Measurements from ENCODE around the gene ALKBH5. TPM values are rescaled to one million over a fixed set of nuclear protein-coding genes. Genes with fewer than 3 reads are reported as not detected.

ALKBH5 gene
- polyA plus RNA-seq, 1 experiment, result 97.5 TPM

DNA sequence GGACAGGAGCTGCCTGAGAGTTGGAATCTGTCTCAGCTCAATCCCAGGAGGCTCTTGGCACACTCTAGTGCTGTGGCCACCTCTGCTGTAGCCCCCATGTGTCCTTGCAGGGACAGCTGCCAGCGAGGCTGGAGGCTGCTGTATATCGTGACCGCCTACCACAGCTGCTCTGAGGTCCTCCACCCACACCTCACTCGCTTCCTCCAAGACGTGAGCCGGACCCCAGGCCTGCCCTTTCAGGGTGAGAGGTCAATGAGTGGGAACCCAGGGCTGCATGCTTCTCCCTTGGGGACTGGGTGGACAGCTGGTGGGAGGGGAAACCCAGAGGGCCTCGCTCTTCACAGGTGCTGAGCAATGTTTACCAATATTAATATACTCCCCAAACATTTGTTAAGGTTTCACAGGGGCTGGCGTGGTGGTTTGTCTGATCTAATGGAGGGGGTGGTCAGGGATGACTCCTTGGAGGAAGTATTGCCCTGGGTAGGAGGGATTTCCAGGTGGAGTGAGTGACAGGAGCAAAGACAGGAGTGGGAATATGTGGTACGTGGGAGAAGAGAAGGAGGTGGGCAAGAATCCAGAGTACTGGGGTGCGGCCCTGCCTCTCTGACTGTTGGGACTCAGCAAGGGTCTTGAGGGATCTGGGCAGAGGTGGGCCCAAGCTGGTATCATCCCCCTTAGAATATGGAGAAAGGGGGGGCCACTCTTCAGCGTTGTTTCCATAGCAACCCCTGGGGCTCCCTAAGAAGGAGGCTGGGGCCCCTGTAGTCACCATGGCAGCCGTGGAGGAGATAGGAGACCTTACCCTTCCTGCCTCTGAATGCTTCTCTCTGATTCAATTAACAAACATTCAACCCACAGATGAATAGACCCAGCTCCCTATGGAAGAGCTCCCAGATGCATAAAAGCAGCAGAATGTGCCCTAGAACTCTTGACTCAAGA, 22.2 kb upstream of the ALKBH5 start:
- Histone ChIP-seq H3K36me3 (ENCODE audit: control insufficient read depth, insufficient read depth, low read length) (no peaks in the 10 kb centered on the region), H3K4me3 (ENCODE audit: low read depth, low read length) (no peak overlapping the region), H3K27me3 (ENCODE audit: control insufficient read depth, insufficient read depth, low read length) (no peaks in the 10 kb centered on the region)
- POLR2A ChIA-PET, result no interaction called here
- CTCF ChIA-PET, result interaction anchor here (1.6 kb wide), 1 partner anchor 19 kb away, joined by 4 read pairs; no protein-coding TSS in a partner anchor
- TF ChIP-seq, protein P1, sequence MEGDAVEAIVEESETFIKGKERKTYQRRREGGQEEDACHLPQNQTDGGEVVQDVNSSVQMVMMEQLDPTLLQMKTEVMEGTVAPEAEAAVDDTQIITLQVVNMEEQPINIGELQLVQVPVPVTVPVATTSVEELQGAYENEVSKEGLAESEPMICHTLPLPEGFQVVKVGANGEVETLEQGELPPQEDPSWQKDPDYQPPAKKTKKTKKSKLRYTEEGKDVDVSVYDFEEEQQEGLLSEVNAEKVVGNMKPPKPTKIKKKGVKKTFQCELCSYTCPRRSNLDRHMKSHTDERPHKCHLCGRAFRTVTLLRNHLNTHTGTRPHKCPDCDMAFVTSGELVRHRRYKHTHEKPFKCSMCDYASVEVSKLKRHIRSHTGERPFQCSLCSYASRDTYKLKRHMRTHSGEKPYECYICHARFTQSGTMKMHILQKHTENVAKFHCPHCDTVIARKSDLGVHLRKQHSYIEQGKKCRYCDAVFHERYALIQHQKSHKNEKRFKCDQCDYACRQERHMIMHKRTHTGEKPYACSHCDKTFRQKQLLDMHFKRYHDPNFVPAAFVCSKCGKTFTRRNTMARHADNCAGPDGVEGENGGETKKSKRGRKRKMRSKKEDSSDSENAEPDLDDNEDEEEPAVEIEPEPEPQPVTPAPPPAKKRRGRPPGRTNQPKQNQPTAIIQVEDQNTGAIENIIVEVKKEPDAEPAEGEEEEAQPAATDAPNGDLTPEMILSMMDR (IDR thresholded peaks at IDR 0.05; ENCODE audit: insufficient read depth, low read depth, low read length), result no peak
- DNase-seq (ENCODE audit: low read depth), result no peak

DNA sequence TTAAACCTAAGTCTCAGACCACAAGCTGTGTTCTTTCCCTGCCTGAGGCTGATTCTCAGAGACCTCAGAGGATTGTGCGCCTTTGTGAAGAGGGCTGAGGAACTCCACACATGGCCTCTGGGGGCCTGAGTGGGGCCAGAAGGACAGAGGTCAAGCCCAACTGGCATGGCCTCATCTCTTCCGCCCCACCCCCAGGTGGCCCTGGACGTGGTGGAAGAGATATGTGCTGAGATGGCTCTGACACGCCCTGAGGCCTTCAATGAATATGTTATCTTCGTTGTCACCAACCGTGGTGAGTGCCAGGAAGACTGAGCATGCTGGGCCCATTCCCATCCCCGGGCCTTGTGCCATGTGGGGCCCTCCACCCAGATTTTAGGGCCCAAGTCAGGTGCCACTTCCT, 20.1 kb upstream of the ALKBH5 start:
- CTCF ChIA-PET, result no interaction called here
- POLR2A ChIA-PET, result no interaction called here
- no peak overlapping the region for H3K4me3 ChIP-seq (ENCODE audit: low read depth, low read length)
- TF ChIP-seq, protein P1 (IDR thresholded peaks at IDR 0.05; ENCODE audit: insufficient read depth, low read depth, low read length), result no peak
- H3K36me3 ChIP-seq (ENCODE audit: control insufficient read depth, insufficient read depth, low read length), result no peaks in the 10 kb centered on the region
- H3K27me3 ChIP-seq (ENCODE audit: control insufficient read depth, insufficient read depth, low read length), result no peaks in the 10 kb centered on the region
- DNase-seq (ENCODE audit: low read depth), result no peak

DNA sequence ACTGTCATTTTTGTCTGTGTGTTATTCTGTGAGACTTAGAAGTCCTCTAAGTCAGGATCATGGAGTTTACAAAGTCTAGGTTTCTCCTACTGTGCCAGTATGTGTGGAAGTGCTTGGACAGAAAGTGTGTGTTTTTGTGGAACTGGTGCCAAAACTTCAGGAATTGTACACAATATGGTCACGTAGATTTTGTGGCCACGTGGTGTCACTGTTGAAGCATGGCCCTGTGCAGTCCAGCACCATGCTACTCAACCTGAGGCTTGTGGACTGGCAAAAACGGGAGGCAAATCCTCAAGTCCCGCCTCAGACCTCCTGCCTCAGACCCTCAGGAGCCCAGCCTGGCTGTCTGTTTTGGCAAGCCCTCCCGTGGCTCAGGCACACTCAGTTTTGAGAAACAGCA, 16.7 kb upstream of the ALKBH5 start:
- ChIA-PET CTCF (interaction anchor here (1.6 kb wide), 1 partner anchor 28 kb away, joined by 4 read pairs; no protein-coding TSS in a partner anchor), POLR2A (no interaction called here)
- H3K27me3 ChIP-seq (ENCODE audit: control insufficient read depth, insufficient read depth, low read length), result no peaks in the 10 kb centered on the region
- no peak for DNase-seq (ENCODE audit: low read depth)
- H3K36me3 ChIP-seq (ENCODE audit: control insufficient read depth, insufficient read depth, low read length), result no peaks in the 10 kb centered on the region
- TF ChIP-seq, protein P1 (IDR thresholded peaks at IDR 0.05; ENCODE audit: insufficient read depth, low read depth, low read length), result no peak
- no peak overlapping the region for H3K4me3 ChIP-seq (ENCODE audit: low read depth, low read length)

DNA sequence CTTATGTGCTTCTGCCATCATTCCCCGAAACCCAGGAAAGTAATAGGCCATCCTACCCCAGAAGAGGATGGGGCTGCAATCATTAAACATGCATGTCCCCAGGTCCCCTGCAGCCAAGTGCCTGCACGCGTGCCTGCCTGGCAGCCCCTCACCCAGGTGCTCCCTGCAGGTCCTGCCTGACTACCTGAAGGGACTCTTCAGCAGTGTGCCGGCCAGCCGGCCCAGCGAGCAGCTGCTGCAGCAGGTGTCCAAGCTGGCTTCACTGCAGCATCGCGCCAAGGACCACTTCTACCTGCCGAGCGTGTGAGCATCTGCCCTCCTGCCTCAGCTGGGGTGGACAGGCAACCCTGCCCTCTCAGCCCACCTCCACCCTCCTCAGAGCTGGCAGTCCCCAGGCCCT, 16.2 kb upstream of the ALKBH5 start:
- Histone ChIP-seq H3K27me3 (ENCODE audit: control insufficient read depth, insufficient read depth, low read length) (no peaks in the 10 kb centered on the region), H3K36me3 (ENCODE audit: control insufficient read depth, insufficient read depth, low read length) (no peaks in the 10 kb centered on the region), H3K4me3 (ENCODE audit: low read depth, low read length) (no peak overlapping the region)
- ChIA-PET CTCF (no interaction called here), POLR2A (no interaction called here)
- TF ChIP-seq, protein P1 (IDR thresholded peaks at IDR 0.05; ENCODE audit: insufficient read depth, low read depth, low read length), result no peak
- no peak for DNase-seq (ENCODE audit: low read depth)

DNA sequence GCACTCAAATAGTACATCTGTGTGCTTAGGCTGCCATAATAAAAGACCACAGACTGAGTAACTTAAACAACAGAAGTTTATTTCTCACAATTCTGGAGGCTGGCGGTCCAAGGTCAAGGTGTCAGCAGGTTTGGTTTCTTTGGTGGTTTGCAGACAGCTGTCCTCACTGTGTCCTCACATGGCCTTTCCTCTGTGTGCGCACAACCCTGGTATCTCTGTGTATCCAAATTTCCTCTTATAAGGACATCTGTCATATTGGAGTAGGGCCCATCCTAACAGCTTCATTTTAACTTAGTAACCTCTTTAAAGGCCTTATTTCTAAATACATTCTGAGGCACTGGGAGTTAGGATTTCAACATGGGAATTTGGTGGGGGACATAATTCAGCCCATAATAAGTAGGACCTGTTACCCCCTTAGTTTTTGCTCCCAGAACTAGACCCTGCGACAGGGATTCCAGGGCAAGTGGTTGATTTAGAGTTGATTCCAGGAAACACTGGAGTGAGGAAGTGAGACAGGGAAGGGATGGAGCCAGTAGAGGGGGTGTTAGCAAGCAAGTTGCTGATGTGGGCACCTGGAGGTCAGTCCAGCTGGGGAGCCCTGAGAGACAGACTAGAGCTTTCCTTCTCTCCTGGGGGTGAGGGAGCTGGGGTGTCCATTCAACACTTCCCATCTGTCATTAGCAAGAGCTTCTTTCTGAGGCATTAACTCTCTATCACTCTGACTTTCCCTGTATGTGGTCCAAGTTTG, 10.9 kb upstream of the ALKBH5 start:
- TF ChIP-seq, protein P1 (IDR thresholded peaks at IDR 0.05; ENCODE audit: insufficient read depth, low read depth, low read length), result no peak
- DNase-seq (ENCODE audit: low read depth), result no peak
- Histone ChIP-seq H3K36me3 (ENCODE audit: control insufficient read depth, insufficient read depth, low read length) (no peaks in the 10 kb centered on the region), H3K4me3 (ENCODE audit: low read depth, low read length) (no peak overlapping the region), H3K27me3 (ENCODE audit: control insufficient read depth, insufficient read depth, low read length) (no peaks in the 10 kb centered on the region)
- ChIA-PET POLR2A (no interaction called here), CTCF (no interaction called here)

Measured in BJ (cell line).